ENCODE results near the gene ARAP1. TPM values are rescaled to one million over a fixed set of nuclear protein-coding genes. Genes with fewer than 3 reads are reported as not detected.

Gene ARAP1
- total RNA-seq, 1 experiment from 2014 or later: 53.0 TPM

DNA sequence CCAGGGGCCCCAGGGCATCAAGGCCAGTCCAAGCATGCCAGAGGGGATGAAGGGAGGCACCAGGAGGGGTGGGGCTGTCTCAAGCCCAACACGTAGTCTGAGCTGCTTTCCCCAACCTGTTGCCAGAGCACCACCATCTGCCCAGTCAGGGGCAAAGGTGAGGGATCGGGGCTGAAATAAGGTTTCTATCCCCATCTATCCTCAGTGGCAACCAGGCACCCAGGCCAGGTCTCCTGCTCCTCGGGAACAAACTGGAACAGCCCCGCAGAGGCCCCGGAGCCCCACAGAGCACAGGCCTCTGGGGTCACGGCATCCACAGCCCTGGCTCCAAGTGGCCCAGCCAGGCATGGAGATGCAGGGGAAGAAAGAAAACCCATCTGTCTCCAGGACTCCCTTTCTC lies 22.3 kb upstream of the ARAP1 start:
- H3K4me1 Mint-ChIP-seq (ENCODE audit: low read depth, unreplicated experiment): peaks cover 20% of the 10 kb centered on the region
- intact Hi-C loops (cut with micrococcal nuclease; ENCODE audit: unreplicated experiment): no loop called here
- CTCF ChIA-PET: no interaction called here

GRCh38 chr11:72773696-72774095 lies 21.5 kb upstream of the ARAP1 start:
- Mint-ChIP-seq H3K4me1 (ENCODE audit: low read depth, unreplicated experiment) (peaks cover 16% of the 10 kb centered on the region), H3K9me3 (ENCODE audit: low read depth, unreplicated experiment) (no peaks in the 10 kb centered on the region), H3K4me3 (ENCODE audit: low read depth, unreplicated experiment) (no peak overlapping the region), H3K36me3 (ENCODE audit: insufficient read depth, unreplicated experiment) (peaks cover 7% of the 10 kb centered on the region), H3K27me3 (ENCODE audit: unreplicated experiment) (no peaks in the 10 kb centered on the region), H3K27ac (ENCODE audit: unreplicated experiment) (no peak overlapping the region)
- no TSS peak for BruUV-seq (replicated peaks)
- TF ChIP-seq, protein P1, sequence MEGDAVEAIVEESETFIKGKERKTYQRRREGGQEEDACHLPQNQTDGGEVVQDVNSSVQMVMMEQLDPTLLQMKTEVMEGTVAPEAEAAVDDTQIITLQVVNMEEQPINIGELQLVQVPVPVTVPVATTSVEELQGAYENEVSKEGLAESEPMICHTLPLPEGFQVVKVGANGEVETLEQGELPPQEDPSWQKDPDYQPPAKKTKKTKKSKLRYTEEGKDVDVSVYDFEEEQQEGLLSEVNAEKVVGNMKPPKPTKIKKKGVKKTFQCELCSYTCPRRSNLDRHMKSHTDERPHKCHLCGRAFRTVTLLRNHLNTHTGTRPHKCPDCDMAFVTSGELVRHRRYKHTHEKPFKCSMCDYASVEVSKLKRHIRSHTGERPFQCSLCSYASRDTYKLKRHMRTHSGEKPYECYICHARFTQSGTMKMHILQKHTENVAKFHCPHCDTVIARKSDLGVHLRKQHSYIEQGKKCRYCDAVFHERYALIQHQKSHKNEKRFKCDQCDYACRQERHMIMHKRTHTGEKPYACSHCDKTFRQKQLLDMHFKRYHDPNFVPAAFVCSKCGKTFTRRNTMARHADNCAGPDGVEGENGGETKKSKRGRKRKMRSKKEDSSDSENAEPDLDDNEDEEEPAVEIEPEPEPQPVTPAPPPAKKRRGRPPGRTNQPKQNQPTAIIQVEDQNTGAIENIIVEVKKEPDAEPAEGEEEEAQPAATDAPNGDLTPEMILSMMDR (IDR thresholded peaks at IDR 0.05; ENCODE audit: unreplicated experiment): no peak
- intact Hi-C loops (cut with micrococcal nuclease; ENCODE audit: unreplicated experiment): no loop called here
- no peak for DNase-seq
- CTCF ChIA-PET: no interaction called here

More for the DNA sequence above, 22.3 kb upstream of the ARAP1 start:
- H3K27me3 Mint-ChIP-seq (ENCODE audit: unreplicated experiment): no peaks in the 10 kb centered on the region
- DNase-seq: no peak
- BruUV-seq (replicated peaks): no TSS peak
- no peaks in the 10 kb centered on the region for H3K9me3 Mint-ChIP-seq (ENCODE audit: low read depth, unreplicated experiment)
- H3K36me3 Mint-ChIP-seq (ENCODE audit: insufficient read depth, unreplicated experiment): peaks cover 11% of the 10 kb centered on the region
- TF ChIP-seq, protein P1 (IDR thresholded peaks at IDR 0.05; ENCODE audit: unreplicated experiment): no peak
- H3K27ac Mint-ChIP-seq (ENCODE audit: unreplicated experiment): no peak overlapping the region
- H3K4me3 Mint-ChIP-seq (ENCODE audit: low read depth, unreplicated experiment): no peak overlapping the region

GRCh38 chr11:72773291-72773690 lies 21.1 kb upstream of the ARAP1 start:
- DNase-seq: no peak
- H3K27ac Mint-ChIP-seq (ENCODE audit: unreplicated experiment): no peak overlapping the region
- TF ChIP-seq, protein P1 (IDR thresholded peaks at IDR 0.05; ENCODE audit: unreplicated experiment): no peak
- H3K9me3 Mint-ChIP-seq (ENCODE audit: low read depth, unreplicated experiment): no peaks in the 10 kb centered on the region
- H3K27me3 Mint-ChIP-seq (ENCODE audit: unreplicated experiment): no peaks in the 10 kb centered on the region
- BruUV-seq (replicated peaks): no TSS peak
- peaks cover 11% of the 10 kb centered on the region for H3K36me3 Mint-ChIP-seq (ENCODE audit: insufficient read depth, unreplicated experiment)
- H3K4me3 Mint-ChIP-seq (ENCODE audit: low read depth, unreplicated experiment): no peak overlapping the region
- CTCF ChIA-PET: no interaction called here
- intact Hi-C loops (cut with micrococcal nuclease; ENCODE audit: unreplicated experiment): no loop called here
- peaks cover 20% of the 10 kb centered on the region for H3K4me1 Mint-ChIP-seq (ENCODE audit: low read depth, unreplicated experiment)

GRCh38 chr11:72772059-72772458 lies 19.9 kb upstream of the ARAP1 start:
- no TSS peak for BruUV-seq (replicated peaks)
- intact Hi-C loops (cut with micrococcal nuclease; ENCODE audit: unreplicated experiment): no loop called here
- H3K27ac Mint-ChIP-seq (ENCODE audit: unreplicated experiment): no peak overlapping the region
- H3K36me3 Mint-ChIP-seq (ENCODE audit: insufficient read depth, unreplicated experiment): peaks cover 13% of the 10 kb centered on the region
- H3K4me1 Mint-ChIP-seq (ENCODE audit: low read depth, unreplicated experiment): peaks cover 16% of the 10 kb centered on the region
- no peaks in the 10 kb centered on the region for H3K9me3 Mint-ChIP-seq (ENCODE audit: low read depth, unreplicated experiment)
- H3K27me3 Mint-ChIP-seq (ENCODE audit: unreplicated experiment): no peaks in the 10 kb centered on the region
- CTCF ChIA-PET: no interaction called here
- DNase-seq: no peak
- no peak overlapping the region for H3K4me3 Mint-ChIP-seq (ENCODE audit: low read depth, unreplicated experiment)
- TF ChIP-seq, protein P1 (IDR thresholded peaks at IDR 0.05; ENCODE audit: unreplicated experiment): no peak
